ENCODE data around the gene WDR59. TPM values are rescaled to one million over a fixed set of nuclear protein-coding genes. Genes with fewer than 3 reads are reported as not detected.

WDR59 gene
- total and polyA plus RNA-seq, 9 of the 15 experiments (the other 6 are each of a cell fraction or from before 2014, with no cell fraction given) = 12.7 to 126 (median 34.7) TPM

- no peak for TF ChIP-seq CHD7 (IDR thresholded peaks at IDR 0.05; ENCODE audit: low read depth, low read length)
- no peak for TF ChIP-seq STAT5B (CRISPR knock-in tag; IDR thresholded peaks at IDR 0.05)
- 0 out of 2 replicates have a peak, but pooled peaks have one; percentile 11 for TF ChIP-seq ESRRA (IDR thresholded peaks at IDR 0.05; ENCODE audit: borderline replicate concordance, low read depth)
- TF ChIP-seq HDAC8 (tag; IDR thresholded peaks at IDR 0.05) = no peak
- no peak for TF ChIP-seq ARID3B (CRISPR knock-in tag; IDR thresholded peaks at IDR 0.05; ENCODE audit: borderline replicate concordance)
- no peak for TF ChIP-seq TAF7 (tag; IDR thresholded peaks at IDR 0.05)
- no peak for TF ChIP-seq BRF1 (IDR thresholded peaks at IDR 0.05; ENCODE audit: borderline replicate concordance, extremely low read depth, insufficient read length)
- TF ChIP-seq ZNF586 (CRISPR knock-in tag; conservative IDR thresholded peaks at IDR 0.05) = no peak
- TF ChIP-seq CREB3 (tag; conservative IDR thresholded peaks at IDR 0.05; ENCODE audit: low read depth) = no peak
- peak; percentile 62 to 63; a peak in 3 of 4 replicates for TF ChIP-seq MAZ (CRISPR knock-in tag; conservative IDR thresholded peaks at IDR 0.05 in 1 of 2, IDR thresholded peaks at IDR 0.05 in 1 of 2)
Observed at GRCh38 chr16:74998481-74999218, 13.7 kb upstream of the WDR59 start, which contains the start of gene ZNRF1 (continued).
